Hepatocyte (in vitro differentiated cells): ENCODE measurements around the gene MUL1. TPM values are rescaled to one million over a fixed set of nuclear protein-coding genes. Genes with fewer than 3 reads are reported as not detected.

ENCODE experiments used
- DNase-seq: peaks from one replicate; pipeline ENCODE4 v3.0.0-alpha.2; 2016; ENCODE audit warnings: low spot score
- H2AFZ ChIP-seq: fragments of 200-600 bp; sonication (generic); 2 replicates; pipeline ENCODE4 v1.6.0; 2016; ENCODE audit warnings: antibody characterized with exemption, mild to moderate bottlenecking
- H3K27ac ChIP-seq: fragments of 200-600 bp; sonication (generic); 2 replicates; pipeline ENCODE4 v1.5.1; 2016; ENCODE audit warnings: mild to moderate bottlenecking
- H3K27me3 ChIP-seq: fragments of 200-600 bp; sonication (generic); 2 replicates; pipeline ENCODE4 v1.6.1; 2016
- H3K36me3 ChIP-seq: fragments of 200-600 bp; sonication (generic); replicated peaks from 2 replicates; pipeline ENCODE4 v1.5.1; 2016; ENCODE audit warnings: low read depth; ENCODE audit not compliant: insufficient read depth
- H3K4me1 ChIP-seq: fragments of 200-600 bp; sonication (generic); 2 replicates; pipeline ENCODE4 v1.5.1; 2016; ENCODE audit warnings: mild to moderate bottlenecking, moderate library complexity; ENCODE audit not compliant: insufficient read depth
- H3K4me2 ChIP-seq: fragments of 200-600 bp; sonication (generic); 2 replicates; pipeline ENCODE4 v1.6.0; 2016
- H3K4me3 ChIP-seq: fragments of 200-600 bp; sonication (generic); 2 replicates; pipeline ENCODE4 v1.5.1; 2016; ENCODE audit warnings: mild to moderate bottlenecking
- H3K79me2 ChIP-seq: fragments of 200-600 bp; sonication (generic); 2 replicates; pipeline ENCODE4 v1.6.0; 2017; ENCODE audit warnings: mild to moderate bottlenecking
- H3K9me2 ChIP-seq: fragments of 200-600 bp; sonication (generic); replicated peaks from 2 replicates; pipeline ENCODE4 v1.6.0; 2017; ENCODE audit warnings: mild to moderate bottlenecking; ENCODE audit not compliant: insufficient read depth
- H3K9me3 ChIP-seq: fragments of 200-600 bp; sonication (generic); 2 replicates; pipeline ENCODE4 v1.5.1; 2016; ENCODE audit warnings: low read depth, mild to moderate bottlenecking
- H4K20me1 ChIP-seq: fragments of 200-600 bp; sonication (generic); 2 replicates; pipeline ENCODE4 v1.6.0; 2016; ENCODE audit warnings: mild to moderate bottlenecking; ENCODE audit not compliant: insufficient read depth, poor library complexity, severe bottlenecking
- CTCF ChIP-seq: fragments of 200-600 bp; sonication (generic); IDR thresholded peaks from 2 replicates; pipeline ENCODE4 v1.5.1; 2016; ENCODE audit warnings: antibody characterized with exemption, mild to moderate bottlenecking; ENCODE audit not compliant: poor library complexity
- EZH2 ChIP-seq: fragments of 200-600 bp; sonication (generic); IDR thresholded peaks from 2 replicates; pipeline ENCODE4 v1.6.1; 2016; ENCODE audit warnings: antibody characterized with exemption, mild to moderate bottlenecking, borderline replicate concordance
- EZH2phosphoT487 ChIP-seq: fragments of 200-600 bp; sonication (generic); IDR thresholded peaks from one replicate; pipeline ENCODE4 v1.6.1; 2018; ENCODE audit warnings: antibody characterized with exemption, mild to moderate bottlenecking, low read depth, moderate library complexity; ENCODE audit not compliant: unreplicated experiment, severe bottlenecking
- WGBS: methylation state at CpG from one replicate; pipeline ENCODE4 v1.1.6; 2016; ENCODE audit warnings: low lambda C conversion rate; ENCODE audit errors: missing lambda C conversion rate; 5-methylcytosine and 5-hydroxymethylcytosine counted together
- polyA plus RNA-seq: library from polyadenylated mRNA; unstranded; fragments of >200 nt; fragmentation: Nextera tagmentation; extraction: Ambion mirVana; gene quantifications from 2 replicates; pipeline ENCODE4 v1.2.1, GENCODE V29; 2016
- total RNA-seq: library from RNA; depleted of rRNA; stranded (reverse); fragments of >200 nt; gene quantifications from 2 replicates; pipeline ENCODE4 v1.2.3, GENCODE V29; 2014

MUL1 gene
- total and polyA plus RNA-seq, 2 experiments from 2014 or later = 40.1 to 48.1 TPM

- Histone ChIP-seq H3K27ac (no peak overlapping the region), H3K9me3 (no peaks in the 10 kb centered on the region), H3K4me1 (peaks cover 4% of the 10 kb centered on the region), H3K27me3 (peaks cover 10% of the 10 kb centered on the region), H3K79me2 (no peaks in the 10 kb centered on the region), H3K36me3 (no peaks in the 10 kb centered on the region), H3K4me2 (no peak overlapping the region), H2AFZ (no peak overlapping the region), H3K4me3 (no peak overlapping the region), H4K20me1 (no peaks in the 10 kb centered on the region), H3K9me2 (no peaks in the 10 kb centered on the region)
- TF ChIP-seq CTCF (no peak), EZH2 (no peak)
- WGBS = 87% methylated on average over 1 of the region's 1 CpG
- no peak for DNase-seq
These were observed 38.4 kb downstream of the MUL1 start for GRCh38 chr1:20469406-20470076.

GRCh38 chr1:20466273-20466672, 41.7 kb downstream of the MUL1 start:
- H3K9me2 ChIP-seq = no peaks in the 10 kb centered on the region
- no peak overlapping the region for H2AFZ ChIP-seq
- no peaks in the 10 kb centered on the region for H4K20me1 ChIP-seq
- H3K4me1 ChIP-seq = no peaks in the 10 kb centered on the region
- TF ChIP-seq EZH2 = no peak
- TF ChIP-seq CTCF = no peak
- TF ChIP-seq EZH2phosphoT487 = no peak
- no peaks in the 10 kb centered on the region for H3K79me2 ChIP-seq
- peaks cover 16% of the 10 kb centered on the region for H3K27me3 ChIP-seq
- 91% methylated on average over 9 of the region's 9 CpGs for WGBS
- no peak overlapping the region for H3K4me3 ChIP-seq
- H3K4me2 ChIP-seq = no peak overlapping the region
- H3K9me3 ChIP-seq = no peaks in the 10 kb centered on the region
- no peak for DNase-seq
- no peaks in the 10 kb centered on the region for H3K36me3 ChIP-seq
- H3K27ac ChIP-seq = no peak overlapping the region

- no peak overlapping the region for H3K4me2 ChIP-seq
- no peaks in the 10 kb centered on the region for H3K9me3 ChIP-seq
- no peaks in the 10 kb centered on the region for H3K79me2 ChIP-seq
- no peak overlapping the region for H2AFZ ChIP-seq
- WGBS = 77% methylated on average over 5 of the region's 5 CpGs
- no peaks in the 10 kb centered on the region for H4K20me1 ChIP-seq
- H3K27ac ChIP-seq = no peak overlapping the region
- no peak for DNase-seq
- no peaks in the 10 kb centered on the region for H3K36me3 ChIP-seq
- no peaks in the 10 kb centered on the region for H3K9me2 ChIP-seq
- H3K27me3 ChIP-seq = peaks cover 16% of the 10 kb centered on the region
- H3K4me3 ChIP-seq = no peak overlapping the region
- H3K4me1 ChIP-seq = no peaks in the 10 kb centered on the region
- no peak for TF ChIP-seq EZH2
- no peak for TF ChIP-seq EZH2phosphoT487
- no peak for TF ChIP-seq CTCF
These were observed 42.8 kb downstream of the MUL1 start for GRCh38 chr1:20465187-20465586.
